ENCODE measurements around the gene HSPB2.

HSPB2 gene

GRCh38 chr11:111939836-111940604, 27.5 kb downstream of the HSPB2 start:
- no peak for DNase-seq

GRCh38 chr11:111941963-111942362, 29.4 kb downstream of the HSPB2 start:
- DNase-seq: no peak

- DNase-seq: no peak
These were observed 30.3 kb downstream of the HSPB2 start for GRCh38 chr11:111942829-111943228.

- DNase-seq: no peak
These were observed 31.6 kb downstream of the HSPB2 start for GRCh38 chr11:111944139-111944538.

GRCh38 chr11:111944651-111945051, 32.1 kb downstream of the HSPB2 start:
- DNase-seq: no peak

- no peak for DNase-seq
These were observed 32.7 kb downstream of the HSPB2 start for GRCh38 chr11:111945198-111945597.

- no peak for DNase-seq
These were observed 34.0 kb downstream of the HSPB2 start for GRCh38 chr11:111946499-111946898.

- DNase-seq: no peak
These were observed 34.6 kb downstream of the HSPB2 start for GRCh38 chr11:111947143-111947542.

- no peak for DNase-seq
These were observed 37.2 kb downstream of the HSPB2 start for GRCh38 chr11:111949519-111950426.

- no peak for DNase-seq
These were observed 39.0 kb downstream of the HSPB2 start for GRCh38 chr11:111951565-111951964.

GRCh38 chr11:111954154-111954553, 41.6 kb downstream of the HSPB2 start:
- no peak for DNase-seq

GRCh38 chr11:111957663-111958444, 45.3 kb downstream of the HSPB2 start:
- DNase-seq: no peak

- no peak for DNase-seq
These were observed 48.4 kb downstream of the HSPB2 start for GRCh38 chr11:111960916-111961315.

GRCh38 chr11:111961389-111962300, 49.1 kb downstream of the HSPB2 start:
- no peak for DNase-seq
